KOPT-K1 (cell line): ENCODE measurements around the gene CD59.

ENCODE experiments used
- H3K27ac ChIP-seq: fragments of 200-600 bp; sonication (generic); 2 replicates; pipeline ENCODE4 v1.5.1; 2016; ENCODE audit warnings: antibody characterized with exemption, mild to moderate bottlenecking, low read depth, low read length; ENCODE audit not compliant: poor library complexity, severe bottlenecking
- H3K36me3 ChIP-seq: fragments of 200-600 bp; sonication (generic); 2 replicates; pipeline ENCODE4 v1.5.1; 2017; ENCODE audit warnings: antibody characterized with exemption, mild to moderate bottlenecking, low read length, moderate library complexity; ENCODE audit not compliant: insufficient read depth
- H3K9me3 ChIP-seq: fragments of 200-600 bp; sonication (generic); 2 replicates; pipeline ENCODE4 v1.5.1; 2017; ENCODE audit warnings: antibody characterized with exemption, low read length, mild to moderate bottlenecking; ENCODE audit not compliant: insufficient read depth, poor library complexity, severe bottlenecking

CD59 gene

DNA sequence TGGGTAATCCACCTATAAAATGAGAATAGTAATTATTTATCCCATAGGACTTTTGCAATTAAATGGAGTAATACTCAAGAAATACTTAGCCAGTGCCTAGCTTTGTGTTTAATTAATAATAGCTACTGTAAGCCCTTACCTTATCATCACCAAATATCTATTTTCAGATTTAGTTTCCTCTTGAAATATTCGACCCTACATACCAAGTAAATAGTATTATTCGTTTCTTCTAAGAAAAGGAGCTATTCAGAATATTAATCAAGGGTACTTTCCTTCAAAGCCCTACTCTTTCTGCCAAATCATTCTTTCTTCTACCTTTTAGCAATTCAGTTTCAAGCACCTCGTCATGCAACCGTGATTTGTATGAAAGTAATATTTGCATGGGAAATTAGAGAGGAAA is 31.4 kb upstream of the CD59 start:
- Histone ChIP-seq H3K36me3 (peaks cover 50% of the 10 kb centered on the region), H3K9me3 (no peaks in the 10 kb centered on the region), H3K27ac (no peak overlapping the region)

- no peak overlapping the region for H3K27ac ChIP-seq
- peaks cover 50% of the 10 kb centered on the region for H3K36me3 ChIP-seq
- H3K9me3 ChIP-seq, result no peaks in the 10 kb centered on the region
Observed at GRCh38 chr11:33766085-33766484, 29.9 kb upstream of the CD59 start.

GRCh38 chr11:33761471-33761870 is 25.2 kb upstream of the CD59 start:
- Histone ChIP-seq H3K36me3 (peaks cover 49% of the 10 kb centered on the region), H3K27ac (no peak overlapping the region), H3K9me3 (no peaks in the 10 kb centered on the region)

DNA sequence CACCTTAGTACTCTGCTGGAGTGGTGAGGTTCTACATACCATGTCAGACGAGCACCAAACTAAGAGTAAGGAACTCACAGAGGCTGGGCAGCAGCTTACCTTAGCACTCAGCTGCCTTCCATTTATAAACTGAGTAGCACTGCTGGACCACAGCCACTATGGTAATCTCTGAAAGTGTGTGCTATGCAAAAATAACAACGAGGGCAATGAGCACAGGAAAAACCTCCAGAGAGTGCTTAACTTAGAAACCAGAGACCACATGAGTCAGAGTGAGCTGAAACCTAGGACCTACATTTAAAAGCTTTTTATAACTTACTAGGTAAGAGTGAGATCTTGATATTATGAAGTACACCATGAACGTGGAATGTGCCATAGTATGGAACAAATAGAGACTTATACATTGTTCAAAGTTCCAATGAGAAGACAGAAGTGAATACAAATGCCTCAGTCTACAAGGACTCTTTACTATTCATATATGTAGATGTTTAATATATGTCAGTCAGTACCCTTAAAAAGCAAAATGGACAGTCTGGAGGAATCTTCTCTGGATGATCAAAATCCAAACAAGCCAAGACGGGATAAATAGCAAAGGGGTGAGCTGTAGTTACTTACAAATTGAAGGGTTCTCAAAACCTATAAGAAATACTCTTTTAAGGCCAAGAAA is 17.2 kb upstream of the CD59 start:
- no peak overlapping the region for H3K27ac ChIP-seq
- peaks cover 35% of the 10 kb centered on the region for H3K36me3 ChIP-seq
- H3K9me3 ChIP-seq, result no peaks in the 10 kb centered on the region

DNA sequence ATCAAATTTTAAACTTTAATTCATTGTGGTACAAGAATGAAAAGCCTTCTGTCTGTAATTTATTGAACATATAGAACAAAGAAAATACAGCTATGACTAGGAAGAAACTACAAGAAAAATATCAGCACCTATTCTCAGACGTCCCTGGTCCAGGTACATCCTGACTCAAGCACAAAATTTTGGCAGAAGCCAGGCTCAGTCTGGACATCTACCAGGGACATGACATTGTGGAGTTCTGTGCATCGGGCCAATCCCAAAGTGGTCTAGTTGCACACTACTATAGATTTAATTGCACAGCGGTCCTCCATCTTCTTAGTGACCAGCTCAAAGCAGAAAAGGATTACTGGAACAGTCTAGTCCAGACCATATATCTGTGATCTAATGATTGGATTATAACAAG is 15.7 kb upstream of the CD59 start:
- no peaks in the 10 kb centered on the region for H3K9me3 ChIP-seq
- no peak overlapping the region for H3K27ac ChIP-seq
- peaks cover 30% of the 10 kb centered on the region for H3K36me3 ChIP-seq

GRCh38 chr11:33747979-33748378 is 11.8 kb upstream of the CD59 start:
- Histone ChIP-seq H3K9me3 (no peaks in the 10 kb centered on the region), H3K27ac (no peak overlapping the region), H3K36me3 (peaks cover 26% of the 10 kb centered on the region)

DNA sequence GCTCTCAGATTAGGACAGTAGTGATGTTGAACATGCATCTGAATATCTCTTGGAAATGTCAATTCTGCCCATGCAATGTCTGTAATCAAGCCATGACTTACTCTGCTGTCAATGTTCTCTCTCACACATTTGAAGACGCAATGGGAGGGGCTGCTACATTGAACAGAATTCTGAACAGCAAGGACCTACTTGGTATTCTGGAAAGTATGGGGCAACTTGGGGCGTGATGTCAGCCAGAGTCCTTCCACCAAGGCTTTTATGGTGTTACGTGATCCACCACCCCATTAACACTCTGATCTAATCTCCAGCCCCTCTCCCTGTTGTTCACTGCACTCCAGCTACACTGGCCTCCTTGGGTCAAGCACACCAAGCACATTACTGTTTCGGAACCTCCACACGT is 7.1 kb upstream of the CD59 start:
- no peak overlapping the region for H3K27ac ChIP-seq
- peaks cover 23% of the 10 kb centered on the region for H3K36me3 ChIP-seq

DNA sequence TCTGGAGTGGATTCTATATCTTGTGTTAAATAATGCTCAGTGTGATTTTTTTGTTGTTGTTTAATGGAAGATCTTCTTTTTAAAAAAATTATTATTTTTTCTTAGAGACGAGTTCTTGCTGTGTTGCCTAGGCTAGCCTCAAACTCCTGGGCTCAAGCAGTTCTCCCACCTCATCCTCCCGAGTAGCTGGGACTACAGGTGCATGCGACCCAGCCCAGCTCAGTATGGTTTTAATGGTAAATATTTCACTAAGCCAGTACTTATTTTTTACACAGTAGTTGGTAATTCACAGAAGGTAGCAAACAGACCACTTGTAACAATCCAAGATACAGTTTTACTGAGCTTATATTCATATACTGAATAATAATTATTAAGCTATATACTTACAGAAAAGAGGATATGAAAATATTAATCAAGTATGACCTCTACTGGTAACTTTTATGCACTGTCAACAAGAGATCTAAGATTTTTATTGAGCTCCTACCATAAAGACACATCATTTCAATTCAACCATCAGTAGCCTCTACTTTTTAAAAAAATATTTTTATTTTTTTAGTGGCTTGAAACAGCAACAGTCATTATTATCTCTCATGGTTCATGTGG is 6.1 kb upstream of the CD59 start:
- Histone ChIP-seq H3K9me3 (no peaks in the 10 kb centered on the region), H3K36me3 (peaks cover 23% of the 10 kb centered on the region), H3K27ac (no peak overlapping the region)

More for the DNA sequence above, 7.1 kb upstream of the CD59 start:
- H3K9me3 ChIP-seq, result no peaks in the 10 kb centered on the region

DNA sequence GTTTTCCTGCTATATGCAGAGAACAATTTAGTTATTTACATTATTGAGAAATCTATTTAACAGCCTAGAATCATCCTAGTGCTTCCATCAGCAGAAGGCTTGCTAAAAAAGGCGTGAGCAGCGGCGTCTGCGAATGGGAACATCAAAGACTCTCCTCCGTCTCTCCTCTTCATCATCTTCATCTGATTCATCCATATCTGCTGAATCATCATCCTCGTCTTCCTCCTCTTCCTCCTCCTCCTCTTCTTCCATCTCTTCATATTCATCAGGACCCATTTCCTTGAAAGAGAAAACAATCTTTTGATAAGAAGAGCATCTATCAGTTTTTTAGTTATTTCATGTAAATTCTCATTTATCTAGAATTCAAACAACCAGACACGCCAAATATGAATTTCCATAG is 5.6 kb upstream of the CD59 start:
- Histone ChIP-seq H3K36me3 (peaks cover 19% of the 10 kb centered on the region), H3K9me3 (no peaks in the 10 kb centered on the region), H3K27ac (no peak overlapping the region)

GRCh38 chr11:33737362-33737821 is 1.2 kb upstream of the CD59 start:
- Histone ChIP-seq H3K27ac (no peak overlapping the region), H3K36me3 (no peaks in the 10 kb centered on the region), H3K9me3 (no peaks in the 10 kb centered on the region)

GRCh38 chr11:33735271-33736147 is 714 bp downstream of the CD59 start:
- H3K36me3 ChIP-seq, result no peaks in the 10 kb centered on the region
- H3K9me3 ChIP-seq, result no peaks in the 10 kb centered on the region
- H3K27ac ChIP-seq, result peak overlapping the region; percentile 52

DNA sequence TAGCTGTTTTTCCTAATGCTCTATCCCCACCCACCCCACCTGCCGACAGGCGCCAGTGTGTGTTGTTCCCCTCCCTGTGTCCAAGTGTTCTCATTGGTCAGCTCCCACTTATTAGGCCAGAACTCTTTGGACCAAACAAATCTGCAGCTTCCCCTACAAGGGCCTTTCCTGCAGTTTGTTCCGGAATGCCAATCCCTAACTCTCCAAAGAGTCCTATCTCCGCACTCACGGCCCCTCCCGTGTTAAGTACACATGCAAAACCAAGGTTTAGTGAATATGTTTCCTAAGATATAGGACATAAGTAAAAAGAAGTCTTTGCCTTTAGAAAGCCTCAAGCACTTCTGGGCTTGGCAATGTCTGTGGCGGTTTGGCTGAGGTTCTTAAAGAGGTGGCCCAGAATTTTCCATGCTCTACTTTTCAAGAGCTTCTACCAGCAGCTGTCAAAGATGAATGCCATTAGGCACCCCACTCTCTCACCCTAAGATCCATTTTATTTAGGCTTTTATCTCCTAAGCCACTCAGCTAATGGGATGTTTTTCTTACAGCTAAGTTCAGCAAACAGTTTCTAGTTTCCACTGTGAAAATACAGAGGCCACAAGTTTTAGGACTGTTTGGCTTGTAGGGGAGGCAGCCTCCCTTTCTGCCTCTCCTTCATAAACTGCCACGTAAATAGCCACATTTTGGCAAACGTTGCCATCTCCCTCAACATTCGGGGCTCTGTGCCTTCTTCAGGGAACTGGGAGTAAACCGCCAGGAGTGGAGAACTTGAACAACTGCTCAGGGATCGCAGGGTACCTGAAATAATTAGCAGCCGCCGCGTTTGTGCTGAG is 1.6 kb downstream of the CD59 start:
- no peaks in the 10 kb centered on the region for H3K9me3 ChIP-seq
- no peaks in the 10 kb centered on the region for H3K36me3 ChIP-seq
- H3K27ac ChIP-seq, result peak overlapping the region; percentile 52

GRCh38 chr11:33733980-33734379 is 2.2 kb downstream of the CD59 start:
- no peaks in the 10 kb centered on the region for H3K36me3 ChIP-seq
- no peaks in the 10 kb centered on the region for H3K9me3 ChIP-seq
- H3K27ac ChIP-seq, result no peak overlapping the region

DNA sequence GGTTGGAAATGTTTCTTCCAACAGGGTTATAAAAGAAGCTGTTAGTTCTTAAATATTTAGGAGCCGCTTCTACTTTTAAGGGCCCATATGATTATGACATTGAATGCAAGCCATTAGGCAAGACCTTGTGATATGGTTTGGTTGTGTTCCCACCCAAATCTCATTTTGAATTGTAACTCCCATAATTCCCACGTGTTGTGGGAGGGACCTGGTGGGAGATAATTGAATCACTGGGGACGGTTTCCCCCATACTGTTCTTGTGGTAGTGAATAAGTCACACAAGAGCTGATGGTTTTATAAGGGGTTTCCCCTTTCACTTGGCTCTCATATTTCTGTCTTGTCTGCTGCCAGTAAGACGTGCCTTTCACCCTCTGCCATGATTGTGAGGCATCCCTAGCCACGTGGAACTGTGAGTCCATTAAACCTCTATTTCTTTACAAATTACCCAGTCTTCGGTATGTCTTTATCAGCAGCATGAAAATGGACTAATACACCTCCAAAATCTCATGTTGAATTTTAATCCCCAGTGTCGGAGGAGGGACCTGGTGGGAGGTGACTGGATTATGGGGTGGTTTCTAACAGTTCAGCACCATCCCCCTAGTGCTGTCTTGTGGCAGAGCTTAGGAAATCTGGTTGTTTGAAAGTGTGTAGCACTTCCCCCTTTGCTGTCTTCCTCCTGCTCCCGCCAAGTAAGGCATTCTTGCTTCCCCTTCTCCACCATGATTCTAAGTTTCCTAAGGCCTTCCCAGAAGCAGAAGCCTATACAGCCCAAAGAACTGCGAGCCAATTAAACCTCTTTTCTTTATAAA is 4.3 kb downstream of the CD59 start:
- Histone ChIP-seq H3K9me3 (no peaks in the 10 kb centered on the region), H3K27ac (no peak overlapping the region), H3K36me3 (no peaks in the 10 kb centered on the region)
